Measurements from ENCODE around the gene FBLN2.

- TF ChIP-seq POLR2A (IDR thresholded peaks at IDR 0.05): no peak
- no peak for TF ChIP-seq CTCF (IDR thresholded peaks at IDR 0.05)
Measured at GRCh38 chr3:13536832-13537231, 12.1 kb upstream of the FBLN2 start.
